Ovary (tissue), 9 donors: ENCODE measurements around the gene OR6B3. TPM values are rescaled to one million over a fixed set of nuclear protein-coding genes. Genes with fewer than 3 reads are reported as not detected.

ENCODE experiments used
- DNase-seq, 5 donors: peaks; one replicate each; pipeline ENCODE4 v3.0.0-alpha.2; 2019 to 2020
- H3K27ac ChIP-seq, 2 donors: fragments of 200-600 bp; one replicate each; pipeline versions ENCODE4 v1.5.1 to v1.8.0; 2019 to 2022
- H3K27me3 ChIP-seq: fragments of 200-600 bp; one replicate; pipeline ENCODE4 v1.8.0; 2022
- H3K36me3 ChIP-seq: fragments of 200-600 bp; sonication (generic); one replicate; pipeline ENCODE4 v1.5.1; 2019
- H3K4me1 ChIP-seq: one replicate; pipeline ENCODE4 v1.8.1; 2013; ENCODE audit warnings: mild to moderate bottlenecking, moderate library complexity; ENCODE audit not compliant: insufficient read depth
- H3K4me3 ChIP-seq: fragments of 200-600 bp; sonication (generic); one replicate; pipeline ENCODE4 v1.5.1; 2017
- H3K9me3 ChIP-seq, 2 donors: fragments of 200-600 bp in 1 of 2; sonication (generic) in 1 of 2; one replicate each; pipeline versions ENCODE4 v1.5.1 to v1.8.1; 2013 to 2019; ENCODE audit warnings: mild to moderate bottlenecking in 1 of 2, moderate library complexity in 1 of 2
- CTCF ChIP-seq, 3 donors: fragments of 450-650 bp in 2 of 3; fragments of 200-600 bp in 1 of 3; IDR thresholded peaks; one replicate each; pipeline versions ENCODE4 v1.5.1 to v1.8.0; 2016 to 2022; ENCODE audit warnings: antibody characterized with exemption in 3 of 3, mild to moderate bottlenecking in 1 of 3
- EP300 ChIP-seq: sonication (generic); formaldehyde crosslinking; IDR thresholded peaks from one replicate; pipeline ENCODE4 v1.6.1; 2017; ENCODE audit warnings: antibody characterized with exemption
- POLR2A ChIP-seq: fragments of 450-650 bp; IDR thresholded peaks from one replicate; pipeline ENCODE4 v1.6.1; 2017; ENCODE audit warnings: antibody characterized with exemption, mild to moderate bottlenecking, moderate library complexity
- WGBS, 3 donors: extraction: QIAGEN DNeasy Blood & Tissue Kit in 1 of 3; methylation state at CpG; one replicate each; pipeline versions ENCODE4 v1.1.5 to v1.1.7; 2013 to 2017; 5-methylcytosine and 5-hydroxymethylcytosine counted together
- intact Hi-C, 4 donors: fragments of 100-400 bp; cut with DNase I; formaldehyde crosslinking; loops; one replicate each; pipeline versions ENCODE4 v1.11.0 to v1.15.1; 2022 to 2023
- polyA plus RNA-seq, 2 donors: library from polyadenylated mRNA; stranded (reverse); fragments of 200-250 nt in 1 of 2; fragments of 350-450 nt in 1 of 2; fragmentation: Illumina TruSeq in 1 of 2; extraction: RNeasy Lipid Tissue Mini Kit (QIAGEN cat#74804) in 1 of 2; gene quantifications; one replicate each; pipeline ENCODE4 v1.2.3, GENCODE V29; 2013 to 2014
- total RNA-seq, 7 donors: library from RNA; depleted of rRNA in 2 of 7; stranded (reverse); fragments of >200 nt in 2 of 7; fragmentation: NEBNext Ultra II Directional in 3 of 7; extraction: Animal tissue kit (Norgen Biotek cat#: 25700) in 3 of 7; gene quantifications; one replicate each; pipeline versions ENCODE4 v1.1.0 to v1.2.4, GENCODE V29; 2016 to 2023
- donor health status: DM: no; HTN: no; CAD: no; lungs with moderate emphysema.
- donor health status: DM: no; HTN: no; CAD: no.
- donor health status: Bipolar disorder and iron deficiency.
- donor health status: DM: yes; HTN: yes; CAD: no.
- donor health status: DM: no; HTN: no; CAD: no.
- donor health status: DM: yes; HTN: yes; CAD: no.

Gene OR6B3
- total and polyA plus RNA-seq, 9 donors: not detected

- 94 to 95% (median 95%) methylated on average over 9 of the region's 9 CpGs for WGBS, 3 donors
- no peak for DNase-seq
- Histone ChIP-seq H3K4me1 (no peaks in the 10 kb centered on the region), H3K27me3 (no peaks in the 10 kb centered on the region), H3K36me3 (no peaks in the 10 kb centered on the region), H3K9me3 (no peaks in the 10 kb centered on the region), H3K27ac (no peak overlapping the region), H3K4me3 (no peak overlapping the region)
- no peak for TF ChIP-seq EP300
- TF ChIP-seq CTCF (IDR thresholded peaks at IDR 0.05): no peak
- no peak for TF ChIP-seq POLR2A
- intact Hi-C loops: no loop called here
Observed at GRCh38 chr2:240014327-240014726, 39.0 kb downstream of the OR6B3 start.

- Histone ChIP-seq H3K27ac (no peak overlapping the region), H3K27me3 (no peaks in the 10 kb centered on the region), H3K4me1 (no peaks in the 10 kb centered on the region), H3K36me3 (no peaks in the 10 kb centered on the region), H3K9me3 (no peaks in the 10 kb centered on the region), H3K4me3 (no peak overlapping the region)
- TF ChIP-seq CTCF (IDR thresholded peaks at IDR 0.05) (no peak), EP300 (no peak), POLR2A (no peak)
- 86 to 96% (median 91%) methylated on average over 1 of the region's 1 CpG for WGBS, 3 donors
- no peak for DNase-seq
- intact Hi-C loops: no loop called here
Observed at GRCh38 chr2:240013343-240013742, 40.0 kb downstream of the OR6B3 start.

GRCh38 chr2:240002983-240003382 is 50.3 kb downstream of the OR6B3 start:
- no peak for DNase-seq
- Histone ChIP-seq H3K9me3 (no peaks in the 10 kb centered on the region), H3K27me3 (no peaks in the 10 kb centered on the region), H3K36me3 (no peaks in the 10 kb centered on the region), H3K4me1 (no peaks in the 10 kb centered on the region), H3K4me3 (no peak overlapping the region), H3K27ac (no peak overlapping the region)
- intact Hi-C loops: no loop called here
- no peak for TF ChIP-seq POLR2A
- no peak for TF ChIP-seq CTCF (IDR thresholded peaks at IDR 0.05)
- no peak for TF ChIP-seq EP300
- WGBS, 3 donors: 78 to 87% (median 78%) methylated on average over 7 of the region's 7 CpGs

GRCh38 chr2:240000671-240001070 is 52.6 kb downstream of the OR6B3 start:
- 89 to 93% (median 91%) methylated on average over 11 of the region's 11 CpGs for WGBS, 3 donors
- DNase-seq: no peak
- intact Hi-C loops: no loop called here
- Histone ChIP-seq H3K36me3 (no peaks in the 10 kb centered on the region), H3K4me3 (no peak overlapping the region), H3K27me3 (no peaks in the 10 kb centered on the region), H3K27ac (no peak overlapping the region), H3K9me3 (no peaks in the 10 kb centered on the region), H3K4me1 (no peaks in the 10 kb centered on the region)
- TF ChIP-seq POLR2A (no peak), CTCF (IDR thresholded peaks at IDR 0.05) (no peak), EP300 (no peak)
